OCI-LY7 (cell line): ENCODE results near the gene ACTRT2. TPM values are rescaled to one million over a fixed set of nuclear protein-coding genes. Genes with fewer than 3 reads are reported as not detected.

Experiments used
- BruUV-seq: library from RNA; stranded (reverse); fragments of 400-500 nt; replicated peaks from 2 replicates; lab custom pipeline; 2021; lab: Mats Ljungman, UMichigan
- CTCF ChIA-PET: fragments of 300-600 bp; sonication (Branson Sonifier 250); formaldehyde crosslinking; loops from one replicate; lab custom pipeline; 2022; ENCODE audit warnings: antibody characterized with exemption; ENCODE audit not compliant: unreplicated experiment; lab: Charles Lee
- POLR2A ChIA-PET: fragments of 300-600 bp; sonication (Branson Sonifier 250); formaldehyde crosslinking; loops from one replicate; lab custom pipeline; 2022; ENCODE audit warnings: antibody characterized with exemption; lab: Charles Lee
- DNase-seq: peaks from one replicate; pipeline ENCODE4 v3.0.0-alpha.2; 2015; ENCODE audit warnings: low spot score
- H2AFZ ChIP-seq: fragments of 200-600 bp; sonication (generic), shearing (Covaris generic); 2 replicates; pipeline ENCODE4 v1.6.1; 2014; ENCODE audit warnings: mild to moderate bottlenecking, antibody characterized with exemption, low read length, moderate library complexity
- H3K27ac ChIP-seq: fragments of 200-600 bp; sonication (generic); 2 replicates; pipeline ENCODE4 v1.5.1; 2014; ENCODE audit warnings: mixed run types, low read depth, mild to moderate bottlenecking, moderate library complexity, low read length, inconsistent platforms; ENCODE audit not compliant: poor library complexity, severe bottlenecking
- H3K36me3 ChIP-seq: fragments of 200-600 bp; sonication (generic); 2 replicates; pipeline ENCODE4 v1.6.1; 2014; ENCODE audit warnings: mild to moderate bottlenecking, antibody characterized with exemption, low read length, moderate library complexity, mixed read lengths; ENCODE audit not compliant: insufficient read depth
- H3K4me1 ChIP-seq: fragments of 200-600 bp; sonication (generic); 2 replicates; pipeline ENCODE4 v1.5.1; 2014; ENCODE audit warnings: mild to moderate bottlenecking, low read length; ENCODE audit not compliant: insufficient read depth, poor library complexity, severe bottlenecking
- H3K4me2 ChIP-seq: fragments of 200-600 bp; sonication (generic); 2 replicates; pipeline ENCODE4 v1.6.1; 2014; ENCODE audit warnings: mild to moderate bottlenecking, low read length
- H3K4me3 ChIP-seq: fragments of 200-600 bp; sonication (generic); 2 replicates; pipeline ENCODE4 v1.5.1; 2014; ENCODE audit warnings: mild to moderate bottlenecking, low read depth, low read length; ENCODE audit not compliant: poor library complexity, severe bottlenecking
- H3K79me2 ChIP-seq: fragments of 200-600 bp; sonication (generic); 2 replicates; pipeline ENCODE4 v1.6.1; 2016; ENCODE audit warnings: low read depth, mild to moderate bottlenecking, low read length, moderate library complexity, mixed read lengths; ENCODE audit not compliant: insufficient read depth
- H3K9me2 ChIP-seq: fragments of 200-600 bp; sonication (generic); 2 replicates; pipeline ENCODE4 v1.6.1; 2016; ENCODE audit warnings: mild to moderate bottlenecking, low read length, mixed read lengths; ENCODE audit not compliant: insufficient read depth
- H3K9me3 ChIP-seq: fragments of 200-600 bp; sonication (generic); 2 replicates; pipeline ENCODE4 v1.6.1; 2014; ENCODE audit warnings: mild to moderate bottlenecking, mixed run types, low read length, mixed read lengths
- H4K20me1 ChIP-seq: fragments of 200-600 bp; sonication (generic); 2 replicates; pipeline ENCODE4 v1.6.1; 2014; ENCODE audit warnings: mild to moderate bottlenecking, antibody characterized with exemption, low read length, moderate library complexity, mixed read lengths; ENCODE audit not compliant: insufficient read depth
- CTCF ChIP-seq: fragments of 200-600 bp; sonication (generic); conservative IDR thresholded peaks from 2 replicates; pipeline ENCODE4 v1.5.1; 2014; ENCODE audit warnings: mild to moderate bottlenecking, antibody characterized with exemption, low read length, moderate library complexity, mixed read lengths
- EZH2phosphoT487 ChIP-seq: fragments of 200-600 bp; sonication (generic); IDR thresholded peaks from 2 replicates; pipeline ENCODE4 v1.6.1; 2018; ENCODE audit warnings: low read depth, borderline replicate concordance, mild to moderate bottlenecking, mixed run types, antibody characterized with exemption, low read length, moderate library complexity, mixed read lengths
- intact Hi-C: fragments of 100-400 bp; cut with micrococcal nuclease; formaldehyde crosslinking; loops from one replicate; pipeline ENCODE4 v1.10.0; 2022; ENCODE audit not compliant: unreplicated experiment
- total RNA-seq, 2 experiments: library from RNA; depleted of rRNA in 1 of 2; stranded (reverse); fragments of >200 nt in 1 of 2; shearing (Covaris generic) in 1 of 2; gene quantifications; 2 replicates each; pipeline ENCODE4 v1.2.3, GENCODE V29; 2014 to 2022

The ACTRT2 gene
- total RNA-seq, 2 experiments from 2014 or later: not detected

- TF ChIP-seq EZH2phosphoT487: no peak
- TF ChIP-seq CTCF: peak; percentile 66
- ChIA-PET POLR2A (no interaction called here), CTCF (no interaction called here)
- Histone ChIP-seq H4K20me1 (no peaks in the 10 kb centered on the region), H3K4me2 (no peak overlapping the region), H3K9me2 (no peaks in the 10 kb centered on the region), H3K79me2 (no peaks in the 10 kb centered on the region), H2AFZ (no peak overlapping the region), H3K4me3 (no peak overlapping the region), H3K9me3 (peaks cover 5% of the 10 kb centered on the region; the same call in 1 of the 2 replicates), H3K27ac (no peak overlapping the region), H3K36me3 (no peaks in the 10 kb centered on the region), H3K4me1 (no peaks in the 10 kb centered on the region)
- peak; percentile 25 for DNase-seq
- intact Hi-C loops: loop anchor here (2.0 kb wide), 1 partner anchor 412 kb away; no protein-coding TSS in a partner anchor
- BruUV-seq: no TSS peak
Measured at GRCh38 chr1:3012456-3013291, 8.6 kb upstream of the ACTRT2 start.

DNA sequence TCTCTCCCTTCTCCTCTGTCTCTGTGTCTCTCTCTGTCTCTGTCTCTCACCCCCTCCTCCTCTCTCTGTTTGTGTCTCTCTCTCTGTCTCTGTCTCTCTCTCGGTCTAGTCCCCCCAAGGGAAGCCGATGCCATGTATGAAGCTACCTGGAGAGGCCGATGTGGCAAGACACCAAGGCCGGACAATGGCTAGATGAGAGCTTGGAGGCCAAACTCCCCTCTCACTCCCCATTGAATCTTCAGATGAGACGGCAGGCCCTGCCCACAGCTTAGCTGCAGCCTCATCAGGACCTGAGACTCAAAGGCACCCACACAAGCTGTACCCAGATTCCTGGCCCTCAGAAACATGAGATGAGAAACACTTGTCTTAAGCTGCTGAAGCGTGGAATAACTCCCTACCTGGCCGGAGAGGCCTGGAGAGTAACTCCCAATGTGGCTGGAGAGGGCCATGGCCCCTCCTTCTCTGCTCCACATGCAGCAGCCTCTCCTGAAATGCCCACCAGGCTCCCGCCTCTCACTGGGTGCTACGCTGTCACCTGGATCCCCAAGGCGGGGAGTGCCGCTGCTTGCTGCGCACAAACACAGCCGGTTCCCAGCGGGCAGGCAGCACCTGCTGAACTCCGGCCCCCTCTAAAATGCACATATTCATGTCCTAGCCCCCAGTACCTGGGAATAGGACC is 7.8 kb upstream of the ACTRT2 start:
- H3K4me2 ChIP-seq: no peak overlapping the region
- no peaks in the 10 kb centered on the region for H3K4me1 ChIP-seq
- no peak for DNase-seq
- no peaks in the 10 kb centered on the region for H3K9me3 ChIP-seq
- BruUV-seq: no TSS peak
- no peaks in the 10 kb centered on the region for H4K20me1 ChIP-seq
- no peaks in the 10 kb centered on the region for H3K9me2 ChIP-seq
- TF ChIP-seq CTCF (no peak), EZH2phosphoT487 (no peak)
- no peak overlapping the region for H3K4me3 ChIP-seq
- intact Hi-C loops: loop anchor here (2.0 kb wide), 1 partner anchor 411 kb away; no protein-coding TSS in a partner anchor
- CTCF ChIA-PET: no interaction called here
- no peak overlapping the region for H3K27ac ChIP-seq
- no peaks in the 10 kb centered on the region for H3K79me2 ChIP-seq
- POLR2A ChIA-PET: no interaction called here
- no peak overlapping the region for H2AFZ ChIP-seq
- H3K36me3 ChIP-seq: no peaks in the 10 kb centered on the region

GRCh38 chr1:3014050-3014440 is 7.2 kb upstream of the ACTRT2 start:
- no peaks in the 10 kb centered on the region for H3K9me3 ChIP-seq
- no peak overlapping the region for H2AFZ ChIP-seq
- H4K20me1 ChIP-seq: no peaks in the 10 kb centered on the region
- no peaks in the 10 kb centered on the region for H3K9me2 ChIP-seq
- H3K36me3 ChIP-seq: no peaks in the 10 kb centered on the region
- no peak overlapping the region for H3K4me2 ChIP-seq
- H3K4me1 ChIP-seq: no peaks in the 10 kb centered on the region
- no peak overlapping the region for H3K27ac ChIP-seq
- TF ChIP-seq EZH2phosphoT487 (no peak), CTCF (no peak)
- no TSS peak for BruUV-seq
- CTCF ChIA-PET: no interaction called here
- intact Hi-C loops: no loop called here
- no peaks in the 10 kb centered on the region for H3K79me2 ChIP-seq
- no peak for DNase-seq
- POLR2A ChIA-PET: no interaction called here
- H3K4me3 ChIP-seq: no peak overlapping the region
